OCI-M2 (cell line): ENCODE results near the gene ATXN3.
"Not testable (repeated sequence)": the region's sequence is repeated elsewhere in the genome, so short reads cannot be mapped to it uniquely, and the experiment has no call there.

Source experiments
- DNase-seq: peaks from one replicate; lab custom pipeline; 2025; ENCODE audit not compliant: unreplicated experiment; lab: John Stamatoyannopoulos, UW

Gene ATXN3

DNA sequence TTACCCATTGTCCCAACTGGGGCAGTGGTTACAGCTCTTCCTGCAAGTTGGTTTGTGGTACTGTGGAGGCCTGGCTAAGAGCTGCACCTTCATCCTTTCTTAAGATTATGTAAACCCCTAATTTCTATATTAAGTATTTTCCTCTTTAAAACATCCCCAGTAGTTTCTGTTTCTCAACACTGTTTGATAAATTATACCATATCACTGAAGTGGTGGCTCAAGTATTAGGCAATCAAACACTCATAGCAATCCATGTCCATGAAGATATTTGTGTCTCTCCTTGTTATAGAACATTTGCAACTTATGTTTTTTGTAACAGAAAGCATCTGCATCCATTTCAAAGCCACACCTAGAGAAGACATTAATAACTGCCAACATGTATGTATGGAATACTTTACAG is 31.8 kb downstream of the ATXN3 start:
- no peak for DNase-seq

- no peak for DNase-seq
Measured at GRCh38 chr14:92058006-92058917, 48.1 kb downstream of the ATXN3 start.

DNA sequence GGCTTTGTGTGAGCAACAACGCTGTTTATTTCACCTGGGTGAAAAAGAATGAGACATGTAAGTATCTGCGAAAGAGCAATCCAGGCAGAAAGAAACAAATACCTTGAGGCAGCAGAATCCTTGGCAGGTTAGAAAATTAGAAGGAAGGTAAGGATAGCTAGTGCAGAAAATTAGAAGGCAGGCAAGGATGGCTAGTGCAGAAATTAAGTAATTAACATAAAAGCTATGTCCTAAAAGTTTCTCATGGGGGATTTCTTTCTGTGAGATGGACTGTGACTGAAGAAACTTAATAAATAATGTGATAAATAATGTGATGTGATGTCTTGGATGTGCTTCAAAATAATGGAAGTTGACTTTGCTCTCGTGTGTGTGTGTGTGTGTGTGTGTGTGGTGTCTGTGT is 56.6 kb downstream of the ATXN3 start:
- DNase-seq, result no peak

DNA sequence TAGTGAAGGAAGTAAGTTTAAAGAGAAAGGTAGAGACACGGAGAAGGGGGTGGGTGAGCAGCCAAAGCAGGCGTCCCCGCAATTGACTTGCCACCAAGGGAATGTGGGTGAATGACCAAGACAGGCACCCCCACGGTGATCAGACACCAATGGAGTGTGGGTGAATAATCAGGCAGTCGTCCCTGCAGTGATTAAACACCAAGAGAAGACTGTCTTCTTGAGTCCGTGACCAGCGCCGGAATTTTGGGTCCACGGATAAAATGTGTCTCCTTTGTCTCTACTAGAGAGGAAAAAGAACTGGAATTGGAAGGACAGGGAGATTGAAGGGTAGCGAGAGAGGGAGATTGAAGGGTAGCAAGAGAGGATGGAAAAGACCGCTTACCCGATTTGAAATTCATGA is 57.2 kb downstream of the ATXN3 start:
- not testable (repeated sequence) for DNase-seq

DNA sequence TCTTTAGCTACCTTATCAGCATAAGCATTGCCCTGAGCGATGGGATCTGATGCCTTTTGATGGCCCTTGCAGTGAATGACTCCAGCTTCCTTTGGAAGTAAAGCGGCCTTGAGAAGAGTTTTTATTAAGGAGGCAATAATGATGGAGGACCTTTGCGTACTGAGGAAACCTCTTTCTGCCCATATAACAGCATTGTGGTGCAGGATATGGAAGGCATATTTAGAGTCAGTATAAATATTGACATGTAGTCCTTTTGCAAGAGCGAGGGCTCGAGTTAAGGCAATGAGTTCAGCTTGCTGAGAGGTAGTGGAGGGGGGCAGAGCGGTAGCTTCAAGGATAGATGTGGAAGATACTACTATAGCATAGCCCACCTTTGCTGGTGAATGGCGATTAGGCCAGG is 60.5 kb downstream of the ATXN3 start:
- not testable (repeated sequence) for DNase-seq

DNA sequence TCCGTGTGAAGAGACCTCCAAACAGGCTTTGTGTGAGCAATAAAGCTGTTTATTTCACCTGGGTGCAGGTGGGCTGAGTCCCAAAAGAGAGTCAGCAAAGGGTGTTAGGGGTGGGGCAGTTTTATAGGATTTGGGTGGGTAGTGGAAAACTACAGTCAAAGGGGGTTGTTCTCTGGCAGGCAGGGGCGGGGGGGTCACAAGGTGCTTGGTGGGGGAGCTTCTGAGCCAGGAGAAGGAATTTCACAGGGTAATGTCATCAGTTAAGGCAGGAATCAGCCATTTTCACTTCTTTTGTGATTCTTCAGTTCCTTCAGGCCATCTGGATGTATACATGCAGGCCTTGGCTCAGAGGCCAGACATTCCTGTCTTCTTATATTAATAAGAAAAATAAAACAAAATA is 64.6 kb downstream of the ATXN3 start:
- DNase-seq, result not testable (repeated sequence)

- DNase-seq, result no peak
Measured at GRCh38 chr14:92041203-92041602, 65.2 kb downstream of the ATXN3 start.

DNA sequence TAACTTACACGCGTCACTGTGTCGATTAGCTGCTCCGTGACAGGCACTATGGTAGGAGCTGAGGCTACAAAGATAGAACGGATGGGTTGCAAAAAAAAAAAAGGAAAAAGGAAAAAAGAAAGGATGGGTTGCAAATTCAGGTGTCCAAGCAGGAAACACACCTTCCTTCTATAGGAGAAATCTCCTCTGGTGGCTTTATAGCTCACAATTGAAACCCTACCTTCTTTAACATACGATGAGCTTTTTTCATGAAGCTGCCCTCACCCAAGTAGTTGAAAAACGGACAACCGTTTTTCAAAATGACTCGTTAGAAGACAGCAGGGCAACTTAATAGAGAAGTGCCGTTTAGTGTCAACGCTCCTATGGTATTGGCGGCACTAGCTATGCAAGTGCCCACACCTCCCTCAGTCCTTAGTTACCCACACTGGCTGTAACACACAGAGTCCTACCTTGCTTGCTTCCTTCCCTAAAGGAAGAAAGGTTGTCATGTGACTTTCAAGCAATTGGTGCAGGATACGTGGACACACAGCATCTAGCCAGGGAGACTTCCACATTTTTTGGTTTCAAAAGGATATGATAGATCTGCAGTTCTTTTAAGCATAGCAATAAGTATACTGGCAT is 65.8 kb downstream of the ATXN3 start:
- no peak for DNase-seq

DNA sequence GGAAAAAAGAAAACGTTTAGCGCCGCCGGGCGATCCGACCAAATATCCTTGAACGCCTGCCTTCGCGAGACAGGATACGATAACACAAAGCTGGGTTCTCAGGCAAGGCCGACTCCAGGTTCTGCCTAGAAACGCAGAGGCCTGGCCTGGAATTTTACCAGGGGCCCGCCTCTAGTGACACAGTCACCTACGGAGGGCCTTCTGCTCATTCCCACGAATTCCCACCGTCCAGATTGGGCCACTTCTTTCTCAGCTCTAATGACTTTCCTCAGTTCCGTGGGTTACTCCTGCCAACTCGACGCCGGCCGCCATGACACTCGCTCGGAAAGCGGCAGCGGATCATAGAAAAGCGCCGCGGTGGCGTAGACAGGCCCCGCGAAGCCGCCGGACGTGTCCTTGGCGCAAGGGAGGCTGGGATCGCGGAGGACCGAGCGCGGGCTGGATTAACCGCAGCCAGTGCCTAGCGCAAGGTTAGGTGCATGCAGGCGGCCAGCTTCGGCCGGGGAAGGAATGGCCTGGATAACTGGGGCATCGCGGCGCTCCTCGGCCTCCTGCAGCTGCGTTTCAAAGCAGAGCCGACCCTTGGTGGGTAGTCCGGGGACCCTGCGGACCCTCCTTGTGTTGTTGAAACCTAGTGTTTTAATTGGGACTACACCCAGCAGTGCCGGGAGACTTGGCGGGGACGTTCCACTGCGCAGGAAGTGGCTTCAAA is 66.5 kb downstream of the ATXN3 start, which contains the start of gene TRIP11:
Gene TRIP11 (minus strand): TSS at position 341 of the 712 bp plus-strand sequence. CDS start 374 bp downstream, outside the sequence.
- DNase-seq, result peak; percentile 72

GRCh38 chr14:92039063-92039718 is 67.2 kb downstream of the ATXN3 start:
- DNase-seq, result peak; percentile 42

DNA sequence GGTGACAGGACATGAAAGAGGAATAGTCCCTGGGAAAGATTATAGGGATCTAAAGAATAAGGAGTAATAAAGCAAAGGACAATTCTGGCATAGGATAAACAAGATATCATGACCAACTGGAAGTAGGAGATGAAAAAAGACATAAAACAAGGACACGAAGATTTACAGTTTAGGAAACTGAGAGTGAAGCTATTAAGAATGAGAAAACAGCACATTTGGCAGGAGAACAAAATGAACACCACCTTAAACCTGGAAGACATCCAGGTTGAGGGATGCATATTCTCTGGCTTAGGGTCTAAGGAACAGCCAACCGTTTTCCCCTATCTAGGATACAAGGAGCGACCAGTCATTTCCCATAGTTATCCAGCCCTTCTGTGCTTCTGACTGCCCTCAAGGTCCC is 68.4 kb downstream of the ATXN3 start:
- DNase-seq, result no peak

DNA sequence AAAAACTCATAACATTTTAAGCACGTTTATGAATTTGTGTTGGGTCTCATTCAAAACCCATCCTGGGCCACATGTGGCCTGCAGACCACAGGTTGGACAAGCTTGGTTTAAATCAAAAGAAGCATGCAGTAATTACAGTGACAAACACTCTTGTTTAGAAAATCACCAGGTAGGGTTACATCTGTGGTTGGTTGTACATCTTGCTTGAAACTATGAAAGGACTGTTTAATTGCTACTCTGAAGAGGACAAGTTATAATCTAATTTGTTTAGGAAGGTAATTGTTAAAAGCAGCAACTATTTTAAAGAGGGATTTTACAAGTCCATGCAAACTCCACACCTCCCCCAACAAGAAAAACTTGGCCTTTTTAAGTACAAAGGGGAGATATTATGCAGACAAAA is 70.5 kb downstream of the ATXN3 start:
- no peak for DNase-seq

DNA sequence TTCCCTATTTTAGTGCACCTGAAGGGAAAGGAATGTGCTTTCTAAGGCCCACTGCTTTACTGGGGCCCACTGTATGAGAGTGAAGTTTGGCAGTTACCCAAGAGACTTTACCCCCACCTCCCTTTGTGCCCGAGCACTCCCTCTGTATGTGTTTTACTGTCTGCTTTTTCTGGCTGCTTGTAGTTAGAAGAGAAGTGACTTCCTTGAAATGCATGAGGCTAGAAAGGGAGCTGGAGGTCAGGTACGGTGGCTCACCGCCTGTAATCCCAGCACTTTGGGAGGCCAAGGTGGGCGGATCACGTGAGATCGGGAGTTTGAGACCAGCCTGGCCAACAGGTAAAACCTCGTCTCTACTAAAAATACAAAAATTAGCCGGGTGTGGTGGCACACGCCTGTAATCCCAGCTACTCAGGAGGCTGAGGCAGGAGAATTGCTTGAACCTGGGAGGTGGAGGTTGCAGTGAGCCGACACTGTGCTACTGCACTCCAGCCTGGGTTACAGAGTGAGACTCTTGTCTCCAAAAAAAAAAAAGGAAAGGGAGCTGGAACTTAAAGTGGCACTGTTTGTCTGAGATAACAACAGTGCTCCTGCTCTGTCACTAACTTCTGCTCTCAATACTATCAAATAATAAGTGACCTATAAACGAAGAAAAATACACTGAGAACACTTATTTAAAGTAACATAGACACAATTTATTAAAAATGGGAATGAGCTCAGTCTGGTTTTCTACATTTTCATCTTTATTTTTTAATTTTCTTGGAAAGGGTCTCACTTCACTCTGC is 72.3 kb downstream of the ATXN3 start:
- no peak for DNase-seq

DNA sequence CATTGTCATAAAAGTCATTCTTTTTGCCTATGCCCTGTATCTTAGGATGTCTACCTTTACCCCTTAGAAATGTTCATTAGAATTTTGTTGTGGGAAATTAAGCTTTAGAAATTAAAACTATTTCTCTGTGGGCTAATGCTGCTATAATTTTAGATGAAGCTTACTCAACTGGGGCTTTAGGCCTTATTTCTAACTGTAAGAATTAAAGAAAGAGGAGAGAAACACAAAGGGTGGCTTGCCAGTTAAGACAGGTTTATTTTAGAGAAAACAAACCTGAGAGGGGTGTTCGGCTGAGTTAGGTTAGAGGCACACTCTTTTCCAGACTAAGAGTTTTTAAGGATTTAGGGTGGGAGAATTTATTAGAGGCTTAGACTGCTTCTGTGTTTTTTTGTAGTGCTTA is 72.9 kb downstream of the ATXN3 start:
- no peak for DNase-seq

- DNase-seq, result no peak
Measured at GRCh38 chr14:92026548-92027190, 79.7 kb downstream of the ATXN3 start.

DNA sequence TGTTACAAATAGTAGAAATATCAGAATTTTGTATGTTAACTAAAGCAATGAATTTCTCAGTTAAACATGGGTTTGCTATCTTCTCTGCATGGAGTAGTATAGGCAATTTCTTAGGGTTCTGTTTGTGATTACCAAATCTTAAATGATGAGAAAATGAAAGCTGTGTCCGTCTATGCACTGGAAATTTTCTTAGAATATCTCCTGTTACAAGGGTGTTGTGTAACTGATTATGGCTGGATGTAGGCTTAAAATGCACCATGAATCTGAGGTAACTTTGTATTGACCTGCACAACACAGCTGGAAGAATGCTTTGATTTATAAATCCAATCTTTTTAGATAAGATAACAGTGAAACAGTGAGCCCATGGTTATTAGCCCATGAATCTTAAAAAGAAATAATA is 84.3 kb downstream of the ATXN3 start:
- no peak for DNase-seq

GRCh38 chr14:92021523-92021922 is 84.9 kb downstream of the ATXN3 start:
- no peak for DNase-seq

DNA sequence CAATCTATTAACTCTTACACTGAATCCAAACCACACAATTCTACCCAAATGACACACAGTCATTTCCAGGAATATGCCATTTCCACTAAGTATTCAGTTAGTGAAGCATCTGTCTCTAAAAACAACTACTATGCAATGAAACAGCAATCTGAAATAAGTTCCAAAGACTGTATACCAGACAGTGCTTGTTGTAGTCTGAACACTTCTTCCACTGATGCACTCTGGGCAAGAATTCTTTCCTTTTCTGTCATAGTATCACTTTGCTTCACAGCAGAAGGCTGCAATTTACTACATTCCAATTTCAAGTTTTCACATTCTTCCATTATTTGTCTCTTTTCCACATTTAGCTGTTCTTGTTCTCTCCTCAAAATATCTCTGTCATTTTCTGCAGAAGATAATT is 92.3 kb downstream of the ATXN3 start:
- DNase-seq, result no peak

- no peak for DNase-seq
Measured at GRCh38 chr14:92012121-92012748, 94.1 kb downstream of the ATXN3 start.
